A673 (cell line): ENCODE data around the gene DPRX. TPM values are rescaled to one million over a fixed set of nuclear protein-coding genes. Genes with fewer than 3 reads are reported as not detected.
A peak's percentile ranks its signal among the peaks of the same experiment; 100 is the strongest.

Source experiments
- BruUV-seq: library from RNA; stranded (reverse); fragments of 400-500 nt; replicated peaks from 2 replicates; lab custom pipeline; 2021; lab: Mats Ljungman, UMichigan
- CTCF ChIA-PET: fragments of 300-600 bp; sonication (Branson Sonifier 250); formaldehyde crosslinking; loops from one replicate; lab custom pipeline; 2022; ENCODE audit warnings: antibody characterized with exemption; lab: Charles Lee
- POLR2A ChIA-PET: fragments of 300-600 bp; sonication (Branson Sonifier 250); formaldehyde crosslinking; loops from one replicate; lab custom pipeline; 2022; ENCODE audit warnings: antibody characterized with exemption; ENCODE audit not compliant: low non-redundant PET; lab: Charles Lee
- DNase-seq: peaks from one replicate; pipeline ENCODE4 v3.0.0-alpha.2; 2015; ENCODE audit warnings: low spot score
- H3K27ac ChIP-seq: fragments of 200-600 bp; sonication (generic); 2 replicates; pipeline ENCODE4 v1.5.1; 2016; ENCODE audit warnings: mixed run types, low read depth, mild to moderate bottlenecking, mixed read lengths, antibody characterized with exemption, low read length; ENCODE audit not compliant: poor library complexity, severe bottlenecking
- H3K27me3 ChIP-seq: fragments of 200-600 bp; sonication (generic); replicated peaks from 2 replicates; pipeline ENCODE4 v1.6.1; 2017; ENCODE audit warnings: mixed run types, low read depth, mild to moderate bottlenecking, mixed read lengths, antibody characterized with exemption, low read length; ENCODE audit not compliant: insufficient read depth, poor library complexity
- H3K36me3 ChIP-seq: fragments of 200-600 bp; sonication (generic); 2 replicates; pipeline ENCODE4 v1.6.1; 2016; ENCODE audit warnings: mixed run types, mild to moderate bottlenecking, mixed read lengths, antibody characterized with exemption, low read length; ENCODE audit not compliant: insufficient read depth, poor library complexity, severe bottlenecking
- H3K4me1 ChIP-seq: fragments of 200-600 bp; sonication (generic); 2 replicates; pipeline ENCODE4 v1.6.1; 2017; ENCODE audit warnings: mixed run types, mild to moderate bottlenecking, mixed read lengths, antibody characterized with exemption, low read length; ENCODE audit not compliant: insufficient read depth, poor library complexity, severe bottlenecking
- H3K4me3 ChIP-seq: fragments of 200-600 bp; sonication (generic); 2 replicates; pipeline ENCODE4 v1.5.1; 2016; ENCODE audit warnings: low read depth, mixed run types, mild to moderate bottlenecking, mixed read lengths, low read length; ENCODE audit not compliant: poor library complexity, severe bottlenecking
- H3K9me3 ChIP-seq: fragments of 200-600 bp; sonication (generic); 2 replicates; pipeline ENCODE4 v1.6.1; 2016; ENCODE audit warnings: mixed run types, low read depth, mild to moderate bottlenecking, mixed read lengths, antibody characterized with exemption, low read length; ENCODE audit not compliant: poor library complexity, severe bottlenecking
- CTCF ChIP-seq: fragments of 300-800, 200-600 bp; sonication (generic); conservative IDR thresholded peaks from 2 replicates; pipeline ENCODE4 v1.5.1; 2017; ENCODE audit warnings: low read depth, mild to moderate bottlenecking, antibody characterized with exemption, low read length, moderate library complexity, mixed read lengths
- EZH2 ChIP-seq: fragments of 200-600 bp; sonication (generic); IDR thresholded peaks from 2 replicates; pipeline ENCODE4 v1.6.1; 2017; ENCODE audit warnings: borderline replicate concordance, low read depth, mild to moderate bottlenecking, mixed read lengths, antibody characterized with exemption, low read length; ENCODE audit not compliant: poor library complexity, severe bottlenecking
- intact Hi-C: fragments of 100-400 bp; cut with micrococcal nuclease; formaldehyde crosslinking; loops from one replicate; pipeline ENCODE4 v1.10.0; 2022; ENCODE audit not compliant: unreplicated experiment
- microRNA-seq: library from miRNA; unstranded; fragments of <30 nt; microRNA quantifications from one replicate; pipeline ENCODE4 v1.2.0, GENCODE V29; 2021
- total RNA-seq: library from RNA; stranded (reverse); gene quantifications from 2 replicates; pipeline ENCODE4 v1.2.3, GENCODE V29; 2021

Gene DPRX
- total RNA-seq, 1 experiment from 2014 or later = not detected

- Histone ChIP-seq H3K36me3 (no peaks in the 10 kb centered on the region), H3K4me1 (no peaks in the 10 kb centered on the region), H3K4me3 (no peak overlapping the region), H3K9me3 (no peaks in the 10 kb centered on the region), H3K27me3 (no peaks in the 10 kb centered on the region), H3K27ac (no peak overlapping the region)
- intact Hi-C loops = no loop called here
- no peak for DNase-seq
- ChIA-PET POLR2A (no interaction called here), CTCF (no interaction called here)
- no peak for TF ChIP-seq EZH2
- TF ChIP-seq CTCF = no peak
- BruUV-seq = no TSS peak
These were observed 39.9 kb downstream of the DPRX start for GRCh38 chr19:53671663-53672062.

Small RNAs within 50 kb of the gene (microRNA-seq; reads per million reads assigned to microRNA genes)
- not detected for gene MIR1323
- not detected for gene MIR498
- not detected for gene MIR512-1
- not detected for gene MIR512-2
- not detected for gene MIR515-1
- not detected for gene MIR515-2
- gene MIR519C = not detected
- not detected for gene MIR519E
- 1.1 reads per million for gene MIR520E
- 4.3 reads per million, percentile 13 among the genes with 10 or more reads in this experiment for gene MIR520F

Other genes with a start within 250 kb of the DPRX start
- 7.3 and 10.4 TPM in 2 replicates for gene ZNF765, start 236.8 kb upstream of the DPRX start, total RNA-seq
- 12.0 and 13.1 TPM in 2 replicates for gene ZNF761, start 200.0 kb upstream of the DPRX start, total RNA-seq
- 5.6 and 8.0 TPM in 2 replicates for gene ZNF813, start 164.3 kb upstream of the DPRX start, total RNA-seq
- 25.8 and 29.8 TPM in 2 replicates for gene ZNF331, start 93.9 kb upstream of the DPRX start, total RNA-seq
- not detected in 2 replicates for gene NLRP12, start 192.3 kb downstream of the DPRX start, total RNA-seq
- 51.3 and 53.2 TPM in 2 replicates for gene MYADM, start 235.9 kb downstream of the DPRX start, total RNA-seq